ENCODE data around the gene PRKCA. TPM values are rescaled to one million over a fixed set of nuclear protein-coding genes. Genes with fewer than 3 reads are reported as not detected.

Gene PRKCA
- total RNA-seq, 2 donors from 2014 or later, result 6.5 to 6.6 TPM

- Histone ChIP-seq H3K9me3 (no peaks in the 10 kb centered on the region), H3K27ac (no peak overlapping the region), H3K4me3 (no peak overlapping the region), H3K4me1 (peaks cover 5% of the 10 kb centered on the region), H3K36me3 (replicated peaks in 1 of 2; ENCODE audit: insufficient read depth in 1 of 2, low read depth in 2 of 2) (no peaks in the 10 kb centered on the region), H3K27me3 (no peaks in the 10 kb centered on the region)
- WGBS, 2 donors, result 74 to 81% methylated on average over 5 of the region's 5 CpGs
- ATAC-seq, result no peak
- intact Hi-C loops (cut with DNase I), result no loop called here
- DNase-seq, result no peak
- TF ChIP-seq CTCF (IDR thresholded peaks at IDR 0.05), result no peak
- no peak for TF ChIP-seq POLR2A (IDR thresholded peaks at IDR 0.05)
Measured at GRCh38 chr17:66538776-66539175, 236.4 kb downstream of the PRKCA start.

- Histone ChIP-seq H3K4me3 (no peak overlapping the region), H3K27ac (no peak overlapping the region), H3K36me3 (replicated peaks in 1 of 2; ENCODE audit: insufficient read depth in 1 of 2, low read depth in 2 of 2) (no peaks in the 10 kb centered on the region), H3K4me1 (peaks cover 5% of the 10 kb centered on the region), H3K27me3 (no peaks in the 10 kb centered on the region), H3K9me3 (no peaks in the 10 kb centered on the region)
- 85 to 87% methylated on average over 17 of the region's 17 CpGs for WGBS, 2 donors
- TF ChIP-seq POLR2A (IDR thresholded peaks at IDR 0.05) (no peak), CTCF (IDR thresholded peaks at IDR 0.05) (no peak)
- peak in 2 of 4 donors; percentile 12 to 35 for DNase-seq
- intact Hi-C loops (cut with DNase I), result no loop called here
- ATAC-seq, result no peak
Measured at GRCh38 chr17:66540131-66540781, 237.8 kb downstream of the PRKCA start.

- TF ChIP-seq POLR2A (IDR thresholded peaks at IDR 0.05), result no peak
- 74 to 79% methylated on average over 8 of the region's 8 CpGs for WGBS, 2 donors
- Histone ChIP-seq H3K4me1 (peaks cover 5% of the 10 kb centered on the region), H3K36me3 (replicated peaks in 1 of 2; ENCODE audit: insufficient read depth in 1 of 2, low read depth in 2 of 2) (no peaks in the 10 kb centered on the region), H3K27ac (no peak overlapping the region), H3K4me3 (no peak overlapping the region), H3K27me3 (no peaks in the 10 kb centered on the region), H3K9me3 (no peaks in the 10 kb centered on the region)
- DNase-seq (no peak), ATAC-seq (no peak)
- intact Hi-C loops (cut with DNase I), result no loop called here
Measured at GRCh38 chr17:66541461-66542128, 239.2 kb downstream of the PRKCA start.

GRCh38 chr17:66542129-66542966, 239.9 kb downstream of the PRKCA start:
- intact Hi-C loops (cut with DNase I), result no loop called here
- no peak for TF ChIP-seq CTCF (IDR thresholded peaks at IDR 0.05)
- no peak for TF ChIP-seq POLR2A (IDR thresholded peaks at IDR 0.05)

GRCh38 chr17:66542967-66543520, 240.6 kb downstream of the PRKCA start:
- H3K36me3 ChIP-seq (replicated peaks in 1 of 2; ENCODE audit: insufficient read depth in 1 of 2, low read depth in 2 of 2), result no peaks in the 10 kb centered on the region
- no peak for TF ChIP-seq POLR2A (IDR thresholded peaks at IDR 0.05)
- peaks cover 5% of the 10 kb centered on the region for H3K4me1 ChIP-seq
- H3K27me3 ChIP-seq, result no peaks in the 10 kb centered on the region
- no peaks in the 10 kb centered on the region for H3K9me3 ChIP-seq
- 88 to 97% methylated on average over 3 of the region's 3 CpGs for WGBS, 2 donors
- intact Hi-C loops (cut with DNase I), result no loop called here
- H3K4me3 ChIP-seq, result no peak overlapping the region
- DNase-seq (no peak), ATAC-seq (no peak)
- H3K27ac ChIP-seq, result no peak overlapping the region

More at GRCh38 chr17:66542129-66542966, 239.9 kb downstream of the PRKCA start:
- H3K9me3 ChIP-seq, result no peaks in the 10 kb centered on the region
- H3K36me3 ChIP-seq (replicated peaks in 1 of 2; ENCODE audit: insufficient read depth in 1 of 2, low read depth in 2 of 2), result no peaks in the 10 kb centered on the region
- DNase-seq, result no peak
- peaks cover 5% of the 10 kb centered on the region for H3K4me1 ChIP-seq
- H3K27ac ChIP-seq, result no peak overlapping the region
- ATAC-seq, result no peak
- H3K4me3 ChIP-seq, result no peak overlapping the region
- H3K27me3 ChIP-seq, result no peaks in the 10 kb centered on the region
- WGBS, 2 donors, result 73 to 75% methylated on average over 4 of the region's 4 CpGs
